CD14-positive monocyte (primary cell): Measurements from ENCODE around the gene KCNH1. TPM values are rescaled to one million over a fixed set of nuclear protein-coding genes. Genes with fewer than 3 reads are reported as not detected.

Experiments used
- DNase-seq, 3 donors: peaks; one replicate each; pipeline ENCODE4 v3.0.0-alpha.2; 2011 to 2022
- H2AFZ ChIP-seq: 2 replicates; pipeline ENCODE4 v1.6.0; 2012; ENCODE audit warnings: mild to moderate bottlenecking, low read depth, low read length, inconsistent platforms; ENCODE audit not compliant: insufficient read depth, poor library complexity, severe bottlenecking
- H3K27ac ChIP-seq, 2 donors: 1 replicate in 1 of 2; 2 replicates in 1 of 2; pipeline ENCODE4 v1.5.1; 2012 to 2013; ENCODE audit warnings: low read length in 2 of 2, control low read depth in 1 of 2, inconsistent platforms in 1 of 2, low read depth in 1 of 2, mild to moderate bottlenecking in 1 of 2
- H3K27me3 ChIP-seq, 2 donors: one replicate each; pipeline versions ENCODE4 v1.6.0 to v1.6.1; 2011 to 2013; ENCODE audit warnings: low read length in 2 of 2; ENCODE audit not compliant: control insufficient read depth in 2 of 2, insufficient read depth in 2 of 2
- H3K36me3 ChIP-seq, 2 donors: replicated peaks in 1 of 2; 1 replicate in 1 of 2; 2 replicates in 1 of 2; pipeline versions ENCODE4 v1.5.1 to v1.6.1; 2012 to 2013; ENCODE audit warnings: low read length in 2 of 2, control low read depth in 1 of 2, inconsistent platforms in 1 of 2, mild to moderate bottlenecking in 1 of 2; ENCODE audit not compliant: insufficient read depth in 2 of 2, control insufficient read depth in 1 of 2
- H3K4me1 ChIP-seq, 2 donors: 1 replicate in 1 of 2; 2 replicates in 1 of 2; pipeline versions ENCODE4 v1.5.1 to v1.6.1; 2012 to 2013; ENCODE audit warnings: low read length in 2 of 2, control low read depth in 1 of 2, inconsistent platforms in 1 of 2, mild to moderate bottlenecking in 1 of 2, moderate library complexity in 1 of 2; ENCODE audit not compliant: insufficient read depth in 2 of 2, control insufficient read depth in 1 of 2
- H3K4me2 ChIP-seq: replicated peaks from 2 replicates; pipeline ENCODE3; 2012; ENCODE audit warnings: low read length, moderate library complexity, mild to moderate bottlenecking; ENCODE audit not compliant: poor library complexity, severe bottlenecking; ENCODE audit errors: extremely low read depth
- H3K4me3 ChIP-seq, 3 experiments: fragments of 200-600 bp in 1 of 3; sonication (generic) in 1 of 3; replicated peaks in 1 of 3; 1 replicate in 2 of 3; 2 replicates in 1 of 3; pipeline ENCODE4 v1.5.1; 2011 to 2013; ENCODE audit warnings: low read length in 3 of 3, mild to moderate bottlenecking in 3 of 3, control low read depth in 2 of 3, low read depth in 2 of 3, inconsistent platforms in 1 of 3, moderate library complexity in 1 of 3
- H3K79me2 ChIP-seq: 2 replicates; pipeline ENCODE4 v1.6.0; 2012; ENCODE audit warnings: mild to moderate bottlenecking, control low read depth, inconsistent platforms, low read length, moderate library complexity; ENCODE audit not compliant: insufficient read depth
- H3K9ac ChIP-seq: 2 replicates; pipeline ENCODE4 v1.6.0; 2017; ENCODE audit warnings: low read length, mild to moderate bottlenecking; ENCODE audit not compliant: insufficient read depth, poor library complexity, severe bottlenecking
- H3K9me3 ChIP-seq, 2 donors: replicated peaks in 1 of 2; 1 replicate in 1 of 2; 2 replicates in 1 of 2; pipeline versions ENCODE4 v1.5.1 to v1.6.1; 2012 to 2013; ENCODE audit warnings: low read length in 2 of 2, control low read depth in 1 of 2; ENCODE audit not compliant: control insufficient read depth in 1 of 2, insufficient read depth in 1 of 2
- H4K20me1 ChIP-seq: 2 replicates; pipeline ENCODE4 v1.6.0; 2012; ENCODE audit warnings: mild to moderate bottlenecking, low read length, control low read depth, moderate library complexity; ENCODE audit not compliant: insufficient read depth
- H3K27ac Mint-ChIP-seq, 7 donors: one replicate each; pipeline ENCODE4 v1.8.0; 2020; ENCODE audit warnings: mild to moderate bottlenecking in 7 of 7, mixed read lengths in 7 of 7, moderate library complexity in 6 of 7, inconsistent platforms in 2 of 7
- H3K27me3 Mint-ChIP-seq, 3 donors: one replicate each; pipeline ENCODE4 v1.8.0; 2021 to 2022; ENCODE audit warnings: low read depth in 3 of 3, mild to moderate bottlenecking in 3 of 3, mixed read lengths in 3 of 3, moderate library complexity in 3 of 3, inconsistent platforms in 1 of 3
- H3K36me3 Mint-ChIP-seq, 2 donors: one replicate each; pipeline ENCODE4 v1.8.0; 2020; ENCODE audit warnings: mixed read lengths in 2 of 2, inconsistent platforms in 1 of 2, mild to moderate bottlenecking in 1 of 2
- H3K4me1 Mint-ChIP-seq: one replicate; pipeline ENCODE4 v1.8.0; 2020; ENCODE audit warnings: mild to moderate bottlenecking, mixed read lengths
- H3K4me3 Mint-ChIP-seq, 2 donors: one replicate each; pipeline ENCODE4 v1.8.0; 2020; ENCODE audit warnings: mild to moderate bottlenecking in 2 of 2, mixed read lengths in 2 of 2, moderate library complexity in 1 of 2
- H3K9me3 Mint-ChIP-seq, 7 donors: one replicate each; pipeline ENCODE4 v1.8.0; 2020 to 2022; ENCODE audit warnings: mixed read lengths in 7 of 7, mild to moderate bottlenecking in 6 of 7, moderate library complexity in 6 of 7, inconsistent platforms in 2 of 7
- CTCF ChIP-seq: fragments of 200-600 bp; IDR thresholded peaks from one replicate; pipeline ENCODE4 v1.8.0; 2022; ENCODE audit warnings: antibody characterized with exemption, mild to moderate bottlenecking
- WGBS: methylation state at CpG from one replicate; pipeline ENCODE4 v1.1.5; 2013; ENCODE audit warnings: missing lambda C conversion rate; ENCODE audit not compliant: insufficient coverage; 5-methylcytosine and 5-hydroxymethylcytosine counted together
- intact Hi-C, 2 donors: fragments of 100-400 bp; cut with micrococcal nuclease; formaldehyde crosslinking; loops; one replicate each; pipeline versions ENCODE4 v1.15.0 to v1.15.1; 2023
- polyA plus RNA-seq, 3 donors: library from polyadenylated mRNA; depleted of rRNA in 1 of 3; unstranded in 2 of 3; stranded (reverse) in 1 of 3; fragments of 300-500 nt in 2 of 3; fragments of >200 nt in 1 of 3; fragmentation: Illumina TruSeq in 2 of 3; gene quantifications; 1 replicate in 2 of 3; 2 replicates in 1 of 3; pipeline ENCODE4 v1.2.3, GENCODE V29; 2012 to 2021

Gene KCNH1
- polyA plus RNA-seq, 3 donors = not detected

GRCh38 chr1:210777914-210778313, 356.0 kb downstream of the KCNH1 start:
- Histone ChIP-seq H3K27ac (no peak overlapping the region), H2AFZ (no peak overlapping the region), H3K9ac (no peak overlapping the region), H3K9me3 (no peaks in the 10 kb centered on the region), H3K27me3 (no peaks in the 10 kb centered on the region), H3K36me3 (no peaks in the 10 kb centered on the region), H3K79me2 (no peaks in the 10 kb centered on the region), H3K4me1 (no peaks in the 10 kb centered on the region), H3K4me2 (no peak overlapping the region), H4K20me1 (no peaks in the 10 kb centered on the region), H3K4me3 (no peak overlapping the region)
- TF ChIP-seq CTCF = no peak
- peaks cover 0 to 4% (median 0%) of the 10 kb centered on the region in 7 donors for H3K9me3 Mint-ChIP-seq
- no peak overlapping the region for H3K27ac Mint-ChIP-seq
- no peaks in the 10 kb centered on the region for H3K36me3 Mint-ChIP-seq
- DNase-seq = no peak
- H3K4me1 Mint-ChIP-seq = no peaks in the 10 kb centered on the region
- intact Hi-C loops = no loop called here
- WGBS = 97% methylated on average over 2 of the region's 2 CpGs
- no peak overlapping the region for H3K4me3 Mint-ChIP-seq
- peaks cover 0 to 1% (median 0%) of the 10 kb centered on the region in 3 donors for H3K27me3 Mint-ChIP-seq

- DNase-seq = no peak
- Histone ChIP-seq H3K9me3 (no peaks in the 10 kb centered on the region), H4K20me1 (no peaks in the 10 kb centered on the region), H3K4me2 (no peak overlapping the region), H3K9ac (no peak overlapping the region), H3K36me3 (no peaks in the 10 kb centered on the region), H3K27ac (no peak overlapping the region), H3K4me3 (no peak overlapping the region), H3K27me3 (no peaks in the 10 kb centered on the region), H3K4me1 (no peaks in the 10 kb centered on the region), H3K79me2 (no peaks in the 10 kb centered on the region), H2AFZ (no peak overlapping the region)
- no CpG with 5 or more reads among the region's 3 CpGs for WGBS
- Mint-ChIP-seq H3K4me3 (no peak overlapping the region), H3K4me1 (no peaks in the 10 kb centered on the region), H3K27me3 (peaks cover 0 to 1% (median 0%) of the 10 kb centered on the region in 3 donors), H3K27ac (no peak overlapping the region), H3K36me3 (no peaks in the 10 kb centered on the region), H3K9me3 (peaks cover 0 to 3% (median 0%) of the 10 kb centered on the region in 7 donors)
- intact Hi-C loops = no loop called here
- TF ChIP-seq CTCF = no peak
Measured at GRCh38 chr1:210776712-210777111, 357.2 kb downstream of the KCNH1 start.
